GM12878 (cell line): ENCODE measurements around the gene YAE1.

Experiments used
- EP300 ChIP-seq, 2 experiments: fragments of 150-350 bp in 1 of 2; IDR thresholded peaks; 2 replicates each; pipeline ENCODE4 v1.6.1; 2011 to 2012; ENCODE audit warnings: low read depth in 2 of 2, low read length in 2 of 2, borderline replicate concordance in 1 of 2, improper control_type of control experiment in 1 of 2, inconsistent platforms in 1 of 2; ENCODE audit not compliant: control insufficient read depth in 1 of 2
- HDAC6 ChIP-seq: fragments of 200-600 bp; sonication (generic); IDR thresholded peaks from one replicate; pipeline ENCODE4 v1.8.0; 2017; ENCODE audit warnings: antibody characterized with exemption; ENCODE audit not compliant: unreplicated experiment
- IKZF1 ChIP-seq: fragments of 450-650 bp; conservative IDR thresholded peaks from 2 replicates; pipeline ENCODE4 v1.6.1; 2017; ENCODE audit warnings: antibody characterized with exemption, mild to moderate bottlenecking
- MXI1 ChIP-seq: fragments of 150-350 bp; IDR thresholded peaks from 2 replicates; pipeline ENCODE4 v1.6.1; 2011; ENCODE audit warnings: low read depth, mild to moderate bottlenecking, inconsistent platforms, low read length, improper control_type of control experiment
- POLR2A ChIP-seq: IDR thresholded peaks from 2 replicates; pipeline ENCODE4 v1.6.1; 2011; ENCODE audit warnings: low read depth, mild to moderate bottlenecking, low read length
- POLR2AphosphoS5 ChIP-seq: IDR thresholded peaks from 2 replicates; pipeline ENCODE4 v1.6.1; 2011; ENCODE audit warnings: mild to moderate bottlenecking, low read length, inconsistent platforms
- RAD21 ChIP-seq: IDR thresholded peaks from 2 replicates; pipeline ENCODE4 v1.6.1; 2011; ENCODE audit warnings: mild to moderate bottlenecking, low read depth, low read length, moderate library complexity; ENCODE audit not compliant: insufficient read depth
- REST ChIP-seq: IDR thresholded peaks from 2 replicates; pipeline ENCODE4 v1.6.1; 2012; ENCODE audit warnings: mild to moderate bottlenecking, low read depth, low read length
- SIN3A ChIP-seq: IDR thresholded peaks from 2 replicates; pipeline ENCODE4 v1.6.1; 2012; ENCODE audit warnings: low read depth, low read length, improper control_type of control experiment
- SP1 ChIP-seq: IDR thresholded peaks from one replicate; pipeline ENCODE4 v1.6.1; 2011; ENCODE audit warnings: low read depth, low read length
- ZNF274 ChIP-seq: IDR thresholded peaks from one replicate; pipeline ENCODE4 v1.8.0; 2011; ENCODE audit not compliant: insufficient read length, insufficient read depth
- TF ChIP-seq, protein P1 (sequence below), 3 experiments: IDR thresholded peaks in 2 of 3; conservative IDR thresholded peaks in 1 of 3; 2 replicates each; pipeline ENCODE4 v1.5.1; 2011; ENCODE audit warnings: low read depth in 3 of 3, low read length in 3 of 3, mild to moderate bottlenecking in 3 of 3, control low read depth in 2 of 3, moderate library complexity in 2 of 3, inconsistent platforms in 1 of 3, mixed read lengths in 1 of 3; ENCODE audit not compliant: control insufficient read depth in 2 of 3, insufficient read depth in 1 of 3; ENCODE audit errors: extremely low read depth in 1 of 3

DNA sequence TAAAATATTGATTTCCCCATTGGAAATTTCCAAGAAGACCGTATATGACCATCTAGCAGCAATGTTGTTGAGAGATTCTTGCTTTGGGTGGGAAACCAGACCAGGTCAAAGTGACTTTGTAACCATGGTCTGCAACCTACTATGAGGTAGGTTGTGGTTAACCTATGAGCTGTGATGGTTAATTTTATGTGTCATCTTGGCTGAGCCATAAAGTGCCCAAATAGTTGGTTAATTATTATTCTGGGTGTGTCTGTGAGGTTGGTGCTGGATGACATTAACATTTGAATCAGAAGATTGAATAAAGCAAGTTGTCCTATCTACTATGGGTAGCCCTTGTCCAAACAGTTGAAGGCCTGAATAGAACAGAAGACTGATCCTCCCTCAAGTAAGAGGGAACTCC, 38.9 kb downstream of the YAE1 start:
- TF ChIP-seq, protein P1, sequence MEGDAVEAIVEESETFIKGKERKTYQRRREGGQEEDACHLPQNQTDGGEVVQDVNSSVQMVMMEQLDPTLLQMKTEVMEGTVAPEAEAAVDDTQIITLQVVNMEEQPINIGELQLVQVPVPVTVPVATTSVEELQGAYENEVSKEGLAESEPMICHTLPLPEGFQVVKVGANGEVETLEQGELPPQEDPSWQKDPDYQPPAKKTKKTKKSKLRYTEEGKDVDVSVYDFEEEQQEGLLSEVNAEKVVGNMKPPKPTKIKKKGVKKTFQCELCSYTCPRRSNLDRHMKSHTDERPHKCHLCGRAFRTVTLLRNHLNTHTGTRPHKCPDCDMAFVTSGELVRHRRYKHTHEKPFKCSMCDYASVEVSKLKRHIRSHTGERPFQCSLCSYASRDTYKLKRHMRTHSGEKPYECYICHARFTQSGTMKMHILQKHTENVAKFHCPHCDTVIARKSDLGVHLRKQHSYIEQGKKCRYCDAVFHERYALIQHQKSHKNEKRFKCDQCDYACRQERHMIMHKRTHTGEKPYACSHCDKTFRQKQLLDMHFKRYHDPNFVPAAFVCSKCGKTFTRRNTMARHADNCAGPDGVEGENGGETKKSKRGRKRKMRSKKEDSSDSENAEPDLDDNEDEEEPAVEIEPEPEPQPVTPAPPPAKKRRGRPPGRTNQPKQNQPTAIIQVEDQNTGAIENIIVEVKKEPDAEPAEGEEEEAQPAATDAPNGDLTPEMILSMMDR (IDR thresholded peaks at IDR 0.05 in 2 of 3, conservative IDR thresholded peaks at IDR 0.05 in 1 of 3; ENCODE audit: control insufficient read depth in 2 of 3, extremely low read depth in 1 of 3, insufficient read depth in 1 of 3, low read depth in 3 of 3, low read length in 3 of 3), result no peak
- TF ChIP-seq IKZF1 (no peak), POLR2AphosphoS5 (no peak), SP1 (no peak), POLR2A (no peak), RAD21 (no peak), EP300 (IDR thresholded peaks at IDR 0.05; ENCODE audit: borderline replicate concordance in 1 of 2, control insufficient read depth in 1 of 2, low read depth in 2 of 2, low read length in 2 of 2) (no peak), SIN3A (no peak), REST (no peak), MXI1 (no peak), ZNF274 (no peak), HDAC6 (no peak)
